Mammary epithelial cell (primary cell): ENCODE measurements around the gene CGNL1.

Source experiments
- EZH2 ChIP-seq: IDR thresholded peaks from 2 replicates; pipeline ENCODE4 v1.6.1; 2012; ENCODE audit warnings: low read length, inconsistent platforms, borderline replicate concordance
- TF ChIP-seq, protein P1 (sequence below), 2 donors: IDR thresholded peaks in 1 of 2; conservative IDR thresholded peaks in 1 of 2; 2 replicates each; pipeline ENCODE4 v1.5.1; 2011 to 2012; ENCODE audit warnings: inconsistent platforms in 2 of 2, low read length in 2 of 2, mild to moderate bottlenecking in 2 of 2, control low read depth in 1 of 2, low read depth in 1 of 2; ENCODE audit not compliant: insufficient read depth in 1 of 2; ENCODE audit errors: extremely low read depth in 1 of 2

- TF ChIP-seq, protein P1, sequence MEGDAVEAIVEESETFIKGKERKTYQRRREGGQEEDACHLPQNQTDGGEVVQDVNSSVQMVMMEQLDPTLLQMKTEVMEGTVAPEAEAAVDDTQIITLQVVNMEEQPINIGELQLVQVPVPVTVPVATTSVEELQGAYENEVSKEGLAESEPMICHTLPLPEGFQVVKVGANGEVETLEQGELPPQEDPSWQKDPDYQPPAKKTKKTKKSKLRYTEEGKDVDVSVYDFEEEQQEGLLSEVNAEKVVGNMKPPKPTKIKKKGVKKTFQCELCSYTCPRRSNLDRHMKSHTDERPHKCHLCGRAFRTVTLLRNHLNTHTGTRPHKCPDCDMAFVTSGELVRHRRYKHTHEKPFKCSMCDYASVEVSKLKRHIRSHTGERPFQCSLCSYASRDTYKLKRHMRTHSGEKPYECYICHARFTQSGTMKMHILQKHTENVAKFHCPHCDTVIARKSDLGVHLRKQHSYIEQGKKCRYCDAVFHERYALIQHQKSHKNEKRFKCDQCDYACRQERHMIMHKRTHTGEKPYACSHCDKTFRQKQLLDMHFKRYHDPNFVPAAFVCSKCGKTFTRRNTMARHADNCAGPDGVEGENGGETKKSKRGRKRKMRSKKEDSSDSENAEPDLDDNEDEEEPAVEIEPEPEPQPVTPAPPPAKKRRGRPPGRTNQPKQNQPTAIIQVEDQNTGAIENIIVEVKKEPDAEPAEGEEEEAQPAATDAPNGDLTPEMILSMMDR (conservative IDR thresholded peaks at IDR 0.05 in 1 of 2, IDR thresholded peaks at IDR 0.05 in 1 of 2; ENCODE audit: extremely low read depth in 1 of 2, insufficient read depth in 1 of 2, low read depth in 1 of 2, low read length in 2 of 2): no peak
- no peak for TF ChIP-seq EZH2
Measured at GRCh38 chr15:57552678-57553334, 176.5 kb downstream of the CGNL1 start.
